SJCRH30 (cell line): ENCODE measurements around the gene DZIP1L. TPM values are rescaled to one million over a fixed set of nuclear protein-coding genes. Genes with fewer than 3 reads are reported as not detected.
"Not testable (repeated sequence)": the region's sequence is repeated elsewhere in the genome, so short reads cannot be mapped to it uniquely, and the experiment has no call there.

ENCODE experiments used
- DNase-seq, 2 experiments: peaks; one replicate each; pipeline ENCODE4 v3.0.0-alpha.2; 2015 to 2020
- H3K27ac ChIP-seq: fragments of 250-450 bp; sonication (Bioruptor Pico); 2 replicates; pipeline ENCODE4 v1.5.1; 2020; ENCODE audit warnings: mild to moderate bottlenecking, moderate library complexity
- H3K27me3 ChIP-seq: fragments of 250-450 bp; sonication (Bioruptor Pico); 2 replicates; pipeline ENCODE4 v1.5.1; 2020; ENCODE audit warnings: mild to moderate bottlenecking, moderate library complexity
- H3K36me3 ChIP-seq: fragments of 250-450 bp; sonication (Bioruptor Pico); 2 replicates; pipeline ENCODE4 v1.5.1; 2020; ENCODE audit warnings: mild to moderate bottlenecking, moderate library complexity
- H3K4me1 ChIP-seq: fragments of 250-450 bp; sonication (Bioruptor Pico); 2 replicates; pipeline ENCODE4 v1.5.1; 2020; ENCODE audit warnings: mild to moderate bottlenecking, moderate library complexity
- H3K4me3 ChIP-seq: fragments of 250-450 bp; sonication (Bioruptor Pico); 2 replicates; pipeline ENCODE4 v1.5.1; 2020; ENCODE audit warnings: mild to moderate bottlenecking, moderate library complexity
- H3K9me3 ChIP-seq: fragments of 250-450 bp; sonication (Bioruptor Pico); replicated peaks from 2 replicates; pipeline ENCODE4 v1.5.1; 2020; ENCODE audit warnings: mild to moderate bottlenecking, moderate library complexity
- total RNA-seq: library from RNA; depleted of rRNA; stranded (reverse); fragments of >200 nt; shearing (Covaris generic); gene quantifications from 2 replicates; pipeline ENCODE4 v1.2.3, GENCODE V29; 2014

DZIP1L gene
- total RNA-seq, 1 experiment from 2014 or later: 19.7 TPM

GRCh38 chr3:138097192-138098172 lies 17.9 kb downstream of the DZIP1L start:
- peak in 1 of 2 experiments; percentile 24 for DNase-seq
- Histone ChIP-seq H3K4me3 (no peak overlapping the region), H3K27me3 (no peaks in the 10 kb centered on the region), H3K36me3 (peaks cover 17% of the 10 kb centered on the region), H3K9me3 (no peaks in the 10 kb centered on the region), H3K27ac (no peak overlapping the region), H3K4me1 (no peaks in the 10 kb centered on the region)

GRCh38 chr3:138093721-138094120 lies 21.7 kb downstream of the DZIP1L start:
- DNase-seq: no peak
- H3K27ac ChIP-seq: no peak overlapping the region
- H3K9me3 ChIP-seq: no peaks in the 10 kb centered on the region
- H3K36me3 ChIP-seq: peaks cover 24% of the 10 kb centered on the region
- H3K27me3 ChIP-seq: no peaks in the 10 kb centered on the region
- H3K4me1 ChIP-seq: no peaks in the 10 kb centered on the region
- no peak overlapping the region for H3K4me3 ChIP-seq

- no peak overlapping the region for H3K27ac ChIP-seq
- DNase-seq: no peak
- peaks cover 40% of the 10 kb centered on the region for H3K36me3 ChIP-seq
- H3K9me3 ChIP-seq: no peaks in the 10 kb centered on the region
- no peak overlapping the region for H3K4me3 ChIP-seq
- no peaks in the 10 kb centered on the region for H3K27me3 ChIP-seq
- no peaks in the 10 kb centered on the region for H3K4me1 ChIP-seq
These were observed 23.4 kb downstream of the DZIP1L start for GRCh38 chr3:138092023-138092422.

DNA sequence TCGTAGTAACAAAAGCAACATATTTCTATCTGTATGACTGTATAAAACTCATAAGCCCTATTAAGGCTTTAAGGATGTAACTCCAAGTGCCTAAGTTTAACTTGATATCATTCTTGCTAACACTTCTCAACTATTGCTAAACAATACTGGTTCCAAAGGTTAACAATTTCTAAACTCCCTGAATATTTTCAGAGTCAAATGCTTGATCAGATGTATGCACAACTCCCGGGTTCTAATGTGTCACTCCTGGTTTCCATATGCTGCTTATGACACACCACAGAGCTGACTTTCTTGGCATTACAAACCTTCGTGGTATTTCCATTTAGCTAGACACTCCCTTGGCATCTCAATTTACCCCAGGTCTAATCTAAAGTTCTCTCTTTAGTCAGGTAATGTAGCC lies 26.3 kb downstream of the DZIP1L start:
- H3K9me3 ChIP-seq: no peaks in the 10 kb centered on the region
- no peaks in the 10 kb centered on the region for H3K4me1 ChIP-seq
- no peaks in the 10 kb centered on the region for H3K27me3 ChIP-seq
- H3K36me3 ChIP-seq: peaks cover 38% of the 10 kb centered on the region
- no peak for DNase-seq
- no peak overlapping the region for H3K27ac ChIP-seq
- H3K4me3 ChIP-seq: no peak overlapping the region

DNA sequence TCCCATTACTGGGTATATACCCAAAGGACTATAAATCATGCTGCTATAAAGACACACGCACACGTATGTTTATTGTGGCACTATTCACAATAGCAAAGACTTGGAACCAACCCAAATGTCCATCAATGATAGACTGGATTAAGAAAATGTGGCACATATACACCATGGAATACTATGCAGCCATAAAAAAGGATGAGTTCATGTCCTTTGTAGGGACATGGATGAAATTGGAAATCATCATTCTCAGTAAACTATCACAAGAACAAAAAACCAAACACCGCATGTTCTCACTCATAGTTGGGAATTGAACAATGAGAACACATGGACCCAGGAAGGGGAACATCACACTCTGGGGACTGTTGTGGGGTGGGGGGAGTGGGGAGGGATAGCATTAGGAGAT lies 29.7 kb downstream of the DZIP1L start:
- not testable (repeated sequence) for H3K4me3 ChIP-seq, H3K27ac ChIP-seq, H3K27me3 ChIP-seq, H3K9me3 ChIP-seq, DNase-seq
- H3K36me3 ChIP-seq: peaks cover 34% of the 10 kb centered on the region
- H3K4me1 ChIP-seq: peaks cover 19% of the 10 kb centered on the region

- Histone ChIP-seq H3K27ac (no peak overlapping the region), H3K36me3 (peaks cover 30% of the 10 kb centered on the region)
These were observed 31.2 kb downstream of the DZIP1L start for GRCh38 chr3:138084196-138084595.

DNA sequence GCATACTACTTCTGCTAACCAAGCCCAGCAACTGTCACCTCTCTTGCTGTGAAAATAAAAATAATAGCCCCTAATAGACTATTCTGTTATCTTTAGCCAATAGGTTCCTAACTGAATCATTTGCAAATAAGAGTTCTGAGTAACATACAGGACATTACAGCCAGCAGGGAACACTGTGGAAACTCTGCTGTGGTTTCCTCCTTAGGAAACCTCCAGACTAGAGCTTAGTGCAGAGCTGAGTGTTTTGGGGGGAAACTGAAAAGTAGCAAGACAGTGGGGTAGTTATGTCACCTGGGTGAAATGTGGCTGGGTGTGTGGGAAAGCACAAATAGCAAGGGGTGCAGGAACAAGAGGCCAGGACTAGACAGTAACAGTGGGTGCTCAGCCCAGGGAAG lies 32.4 kb downstream of the DZIP1L start:
- H3K4me1 ChIP-seq: peaks cover 19% of the 10 kb centered on the region
- H3K27me3 ChIP-seq: no peaks in the 10 kb centered on the region
- H3K36me3 ChIP-seq: peaks cover 22% of the 10 kb centered on the region
- no peak for DNase-seq
- no peak overlapping the region; the same call in 1 of the 2 replicates for H3K27ac ChIP-seq
- no peak overlapping the region for H3K4me3 ChIP-seq
- no peaks in the 10 kb centered on the region for H3K9me3 ChIP-seq

More at GRCh38 chr3:138084196-138084595, 31.2 kb downstream of the DZIP1L start:
- Histone ChIP-seq H3K4me1 (peaks cover 19% of the 10 kb centered on the region), H3K9me3 (no peaks in the 10 kb centered on the region), H3K4me3 (no peak overlapping the region), H3K27me3 (no peaks in the 10 kb centered on the region)
- no peak for DNase-seq

GRCh38 chr3:138082085-138082991 lies 33.1 kb downstream of the DZIP1L start:
- H3K36me3 ChIP-seq: peaks cover 16% of the 10 kb centered on the region
- H3K27ac ChIP-seq: peak overlapping the region; percentile 35
- H3K4me1 ChIP-seq: peaks cover 19% of the 10 kb centered on the region
- no peaks in the 10 kb centered on the region for H3K9me3 ChIP-seq
- DNase-seq: peak; percentile 59 to 74
- H3K4me3 ChIP-seq: no peak overlapping the region
- H3K27me3 ChIP-seq: no peaks in the 10 kb centered on the region

- DNase-seq: peak; percentile 26 to 50
- Histone ChIP-seq H3K36me3 (peaks cover 10% of the 10 kb centered on the region), H3K4me3 (no peak overlapping the region), H3K27ac (peak overlapping the region; percentile 35), H3K9me3 (no peaks in the 10 kb centered on the region; the same call in 1 of the 2 replicates), H3K27me3 (no peaks in the 10 kb centered on the region), H3K4me1 (peaks cover 19% of the 10 kb centered on the region)
These were observed 33.9 kb downstream of the DZIP1L start for GRCh38 chr3:138081371-138082084.

DNA sequence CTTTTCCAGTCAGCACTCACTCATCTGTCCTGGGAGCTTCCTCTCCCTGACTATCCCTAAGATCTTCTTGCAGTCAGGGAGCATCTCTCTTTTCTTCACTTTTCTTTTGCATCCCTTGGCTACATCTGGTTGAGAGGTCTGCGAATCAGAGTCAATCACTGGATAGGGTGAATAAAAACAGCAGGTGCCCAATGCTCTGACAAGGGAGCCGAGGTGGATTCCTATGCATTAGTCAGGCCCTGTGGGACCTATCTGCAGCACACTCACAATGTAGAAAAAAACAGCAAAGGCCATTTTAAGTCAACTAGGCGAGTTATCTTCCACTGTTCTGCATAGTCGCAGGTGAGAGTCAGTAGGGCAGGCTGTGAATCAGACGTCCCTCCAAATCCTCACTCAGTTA lies 35.5 kb downstream of the DZIP1L start:
- Histone ChIP-seq H3K36me3 (peaks cover 18% of the 10 kb centered on the region), H3K27me3 (no peaks in the 10 kb centered on the region), H3K4me1 (peaks cover 19% of the 10 kb centered on the region), H3K27ac (no peak overlapping the region), H3K9me3 (no peaks in the 10 kb centered on the region; the same call in 1 of the 2 replicates), H3K4me3 (no peak overlapping the region)
- DNase-seq: no peak

GRCh38 chr3:138078901-138079344 lies 36.5 kb downstream of the DZIP1L start:
- peak in 1 of 2 experiments; percentile 10 for DNase-seq
- Histone ChIP-seq H3K27ac (no peak overlapping the region), H3K4me1 (peaks cover 19% of the 10 kb centered on the region), H3K4me3 (no peak overlapping the region), H3K27me3 (no peaks in the 10 kb centered on the region), H3K36me3 (peaks cover 16% of the 10 kb centered on the region), H3K9me3 (no peaks in the 10 kb centered on the region; the same call in 1 of the 2 replicates)

- Histone ChIP-seq H3K9me3 (no peaks in the 10 kb centered on the region; the same call in 1 of the 2 replicates), H3K27ac (no peak overlapping the region), H3K4me3 (no peak overlapping the region), H3K36me3 (peaks cover 23% of the 10 kb centered on the region), H3K27me3 (no peaks in the 10 kb centered on the region), H3K4me1 (peaks cover 19% of the 10 kb centered on the region)
- no peak for DNase-seq
These were observed 37.3 kb downstream of the DZIP1L start for GRCh38 chr3:138078096-138078495.

- H3K4me3 ChIP-seq: no peak overlapping the region
- no peak overlapping the region for H3K27ac ChIP-seq
- no peak for DNase-seq
- H3K9me3 ChIP-seq: no peaks in the 10 kb centered on the region; the same call in 1 of the 2 replicates
- no peaks in the 10 kb centered on the region for H3K4me1 ChIP-seq
- H3K27me3 ChIP-seq: no peaks in the 10 kb centered on the region
- H3K36me3 ChIP-seq: peaks cover 36% of the 10 kb centered on the region
These were observed 42.6 kb downstream of the DZIP1L start for GRCh38 chr3:138072796-138073195.

DNA sequence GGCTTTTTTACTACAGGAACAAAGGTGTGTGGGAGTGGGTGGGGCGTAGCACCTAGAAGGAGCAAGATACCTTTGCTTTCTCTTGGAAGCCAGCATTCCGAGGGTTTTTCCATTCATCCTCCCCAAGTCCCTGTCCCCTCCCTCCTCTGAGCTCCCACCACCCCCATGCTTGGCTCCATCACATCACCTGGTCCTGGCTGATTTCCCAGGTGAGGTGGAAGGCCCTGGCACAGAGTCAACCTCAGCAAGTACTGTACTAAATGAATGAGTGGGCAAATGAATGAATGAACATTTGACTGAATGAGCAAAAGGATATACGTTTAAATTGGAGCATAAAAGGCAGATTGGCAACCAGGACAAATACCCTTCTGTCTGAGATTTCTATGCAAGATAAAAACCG lies 45.4 kb downstream of the DZIP1L start:
- H3K4me1 ChIP-seq: no peaks in the 10 kb centered on the region

More for the DNA sequence above, 45.4 kb downstream of the DZIP1L start:
- H3K36me3 ChIP-seq: peaks cover 30% of the 10 kb centered on the region
- no peak overlapping the region for H3K27ac ChIP-seq
- no peak overlapping the region for H3K4me3 ChIP-seq
- DNase-seq: no peak
- no peaks in the 10 kb centered on the region for H3K27me3 ChIP-seq
- H3K9me3 ChIP-seq: no peaks in the 10 kb centered on the region
